ENCODE data around the gene AREG.

DNA sequence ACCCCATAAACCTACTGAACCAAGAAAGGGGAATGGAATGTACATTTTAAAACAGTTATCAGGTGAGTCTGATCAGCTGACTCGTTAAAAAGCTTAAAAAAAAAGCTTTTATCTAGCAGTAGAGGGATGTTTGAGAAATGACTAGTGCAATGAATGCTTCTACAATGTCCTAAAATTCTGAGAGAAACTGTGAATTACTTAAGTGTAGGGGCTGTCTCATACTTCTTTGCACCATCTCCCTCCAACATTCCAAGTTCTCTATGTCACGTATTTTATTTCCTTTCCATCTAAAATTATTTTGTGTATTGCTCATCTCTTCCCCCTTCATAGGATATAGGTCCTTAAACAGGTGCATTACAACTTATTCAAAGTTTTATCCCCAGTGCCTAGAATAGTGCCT, 11.9 kb upstream of the AREG start:
- no peak for TF ChIP-seq POLR2AphosphoS5 (IDR thresholded peaks at IDR 0.05; ENCODE audit: low read depth, low read length)
- TF ChIP-seq POLR2A (IDR thresholded peaks at IDR 0.05; ENCODE audit: low read depth, low read length) = no peak
- TF ChIP-seq TAF1 (IDR thresholded peaks at IDR 0.05; ENCODE audit: borderline replicate concordance, low read depth, low read length) = no peak

Data from GM12892 (cell line).